Fibroblast of mammary gland (primary cell): ENCODE measurements around the gene ZBTB21.
"Not testable (repeated sequence)": the region's sequence is repeated elsewhere in the genome, so short reads cannot be mapped to it uniquely, and the experiment has no call there.

ENCODE experiments used
- DNase-seq: peaks from one replicate; pipeline ENCODE4 v3.0.0-alpha.2; 2010; ENCODE audit warnings: low read depth
- H3K4me3 ChIP-seq: 2 replicates; pipeline ENCODE4 v1.5.1; 2011; ENCODE audit warnings: low read depth, mild to moderate bottlenecking, low read length, moderate library complexity; ENCODE audit not compliant: control insufficient read depth
- TF ChIP-seq, protein P1 (sequence below): conservative IDR thresholded peaks from 2 replicates; pipeline ENCODE4 v1.5.1; 2011; ENCODE audit warnings: low read depth, low read length, inconsistent platforms; ENCODE audit not compliant: control insufficient read depth, insufficient read depth

The ZBTB21 gene

DNA sequence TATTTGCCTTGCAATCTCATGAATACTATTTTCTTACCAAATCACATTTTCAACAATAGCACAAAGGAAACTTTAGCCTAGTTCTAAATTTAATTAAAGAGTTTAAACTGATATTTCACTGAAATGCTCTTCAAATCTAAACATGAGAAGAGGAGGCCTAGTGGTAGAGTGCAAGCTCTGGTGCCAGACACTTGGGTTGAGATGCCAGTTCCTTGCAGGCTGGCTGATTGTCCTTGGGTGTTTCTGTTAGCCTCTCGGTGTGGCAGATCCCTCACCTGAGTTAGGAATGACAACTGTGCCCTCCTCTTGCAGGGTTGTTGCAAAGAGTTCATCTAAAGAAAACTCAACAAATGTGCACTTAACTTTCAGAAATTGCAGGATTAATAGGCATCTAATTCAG, 12.5 kb downstream of the ZBTB21 start:
- no peak for DNase-seq
- TF ChIP-seq, protein P1, sequence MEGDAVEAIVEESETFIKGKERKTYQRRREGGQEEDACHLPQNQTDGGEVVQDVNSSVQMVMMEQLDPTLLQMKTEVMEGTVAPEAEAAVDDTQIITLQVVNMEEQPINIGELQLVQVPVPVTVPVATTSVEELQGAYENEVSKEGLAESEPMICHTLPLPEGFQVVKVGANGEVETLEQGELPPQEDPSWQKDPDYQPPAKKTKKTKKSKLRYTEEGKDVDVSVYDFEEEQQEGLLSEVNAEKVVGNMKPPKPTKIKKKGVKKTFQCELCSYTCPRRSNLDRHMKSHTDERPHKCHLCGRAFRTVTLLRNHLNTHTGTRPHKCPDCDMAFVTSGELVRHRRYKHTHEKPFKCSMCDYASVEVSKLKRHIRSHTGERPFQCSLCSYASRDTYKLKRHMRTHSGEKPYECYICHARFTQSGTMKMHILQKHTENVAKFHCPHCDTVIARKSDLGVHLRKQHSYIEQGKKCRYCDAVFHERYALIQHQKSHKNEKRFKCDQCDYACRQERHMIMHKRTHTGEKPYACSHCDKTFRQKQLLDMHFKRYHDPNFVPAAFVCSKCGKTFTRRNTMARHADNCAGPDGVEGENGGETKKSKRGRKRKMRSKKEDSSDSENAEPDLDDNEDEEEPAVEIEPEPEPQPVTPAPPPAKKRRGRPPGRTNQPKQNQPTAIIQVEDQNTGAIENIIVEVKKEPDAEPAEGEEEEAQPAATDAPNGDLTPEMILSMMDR: no peak
- H3K4me3 ChIP-seq: no peak overlapping the region

DNA sequence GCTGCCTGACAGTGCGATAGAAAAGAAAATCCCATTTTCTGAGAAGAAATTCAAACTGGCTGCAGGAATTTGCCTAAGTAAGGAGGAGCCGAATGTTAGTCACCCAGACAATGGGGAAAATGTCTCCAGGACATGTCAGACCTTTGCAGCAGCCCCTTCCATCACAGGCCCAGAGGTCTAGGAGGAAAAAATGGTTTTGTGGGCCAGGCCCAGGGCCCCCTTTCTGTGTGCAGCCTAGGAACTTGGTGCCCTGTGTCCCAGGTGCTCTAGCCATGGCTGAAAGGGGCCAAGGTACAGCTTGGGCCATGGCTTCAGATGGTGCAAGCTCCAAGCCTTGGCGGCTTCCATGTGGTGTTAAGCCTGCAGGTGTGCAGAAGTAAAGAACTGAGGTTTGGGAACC, 14.6 kb downstream of the ZBTB21 start:
- TF ChIP-seq, protein P1: no peak
- no peak for DNase-seq
- no peak overlapping the region for H3K4me3 ChIP-seq

DNA sequence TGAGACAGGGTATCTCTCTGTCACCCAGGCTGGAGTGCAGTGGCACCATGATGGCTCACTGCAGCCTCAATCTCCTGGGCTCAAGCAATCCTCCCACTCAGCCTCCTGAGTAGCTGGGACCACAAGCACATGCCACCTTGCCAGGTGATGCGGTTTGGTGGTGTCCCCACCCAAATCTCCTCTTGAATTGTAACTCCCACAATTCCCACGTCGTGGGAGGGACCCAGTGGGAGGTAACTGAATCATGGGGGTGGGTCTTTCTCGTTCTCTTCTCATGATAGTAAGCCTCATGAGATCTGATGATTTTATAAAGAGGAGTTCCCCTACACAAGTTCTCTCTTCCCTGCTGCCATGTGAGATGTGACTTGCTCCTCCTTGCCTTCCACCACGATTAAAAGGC, 15.5 kb downstream of the ZBTB21 start:
- not testable (repeated sequence) for H3K4me3 ChIP-seq, DNase-seq

DNA sequence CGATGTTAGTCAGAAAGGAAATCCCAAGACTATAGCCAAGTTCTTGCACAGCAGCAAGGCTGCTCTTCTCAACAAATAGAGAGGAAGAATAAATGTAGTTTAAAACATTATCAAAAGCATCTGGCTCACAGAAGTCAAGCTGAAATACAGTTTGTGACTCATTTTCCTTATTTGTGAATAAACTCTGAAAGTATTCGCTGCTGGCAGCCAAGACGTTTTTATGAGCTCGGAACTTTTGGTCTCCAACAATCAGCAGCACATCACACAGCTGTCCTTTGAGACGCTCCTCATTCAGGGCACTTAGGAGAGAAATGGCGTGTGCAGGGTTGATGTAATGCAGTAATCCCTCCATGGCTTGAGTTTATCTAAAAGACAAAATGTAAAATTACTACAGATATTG, 16.4 kb downstream of the ZBTB21 start:
- H3K4me3 ChIP-seq: no peak overlapping the region
- DNase-seq: peak; percentile 94
- TF ChIP-seq, protein P1: no peak

DNA sequence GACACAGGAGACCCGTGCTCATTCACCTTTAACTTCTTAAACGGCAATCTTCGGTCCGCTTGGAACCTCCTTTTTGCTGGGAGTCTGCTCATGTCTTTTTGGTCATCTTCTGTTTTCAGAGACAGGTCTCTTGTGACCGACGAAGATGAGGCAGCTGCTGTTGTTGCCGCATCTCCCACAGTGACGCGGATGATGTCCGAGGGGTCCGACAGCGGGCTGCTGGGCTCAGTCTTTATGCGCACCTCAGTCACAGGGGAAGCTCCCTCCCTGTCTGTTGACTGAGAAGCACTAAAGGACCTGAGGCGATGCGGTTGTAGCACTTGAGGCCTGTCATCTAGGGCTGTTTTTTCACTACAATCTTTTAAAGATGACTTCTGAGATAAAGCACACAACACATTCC, 17.6 kb downstream of the ZBTB21 start:
- DNase-seq: no peak
- TF ChIP-seq, protein P1: no peak
- no peak overlapping the region for H3K4me3 ChIP-seq

DNA sequence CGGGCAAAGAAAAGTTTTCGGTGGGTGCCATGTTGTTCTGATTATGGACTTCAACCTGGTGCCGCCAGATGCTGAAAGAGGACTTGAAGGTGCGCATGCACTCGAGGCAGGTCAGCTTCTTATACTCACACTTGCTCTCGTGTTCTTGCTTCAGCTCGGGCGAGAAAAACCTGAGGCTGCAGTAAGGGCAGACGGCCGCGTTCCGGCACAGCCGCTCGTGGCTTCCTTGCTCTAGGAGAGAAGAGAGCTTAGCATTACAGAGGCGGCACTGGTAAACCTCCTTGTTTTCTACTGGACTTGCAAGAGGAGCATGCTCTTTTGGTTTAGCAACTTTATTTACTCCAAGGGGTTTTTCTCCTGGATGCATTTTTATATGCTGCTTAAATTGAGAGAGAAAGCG, 18.5 kb downstream of the ZBTB21 start:
- no peak for DNase-seq
- TF ChIP-seq, protein P1: no peak

DNA sequence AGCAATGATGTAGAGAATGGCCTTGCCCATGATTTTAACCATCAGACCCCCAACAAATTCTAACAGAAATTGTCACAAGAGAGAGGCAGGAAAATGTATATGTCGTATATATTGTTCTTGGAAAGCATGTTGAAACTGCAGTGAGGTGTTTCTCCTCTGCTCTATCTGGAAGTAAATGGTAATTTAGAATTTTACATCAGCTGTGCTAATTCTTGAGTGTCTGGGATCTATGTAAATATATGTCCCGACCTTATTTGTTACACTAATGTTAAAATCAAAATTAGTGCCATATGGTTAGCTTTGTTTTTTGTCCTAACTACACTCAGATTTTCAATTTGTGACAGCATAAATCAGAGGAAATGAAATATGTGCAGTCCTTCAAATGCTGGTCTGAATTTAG, 20.5 kb downstream of the ZBTB21 start:
- no peak for DNase-seq
- TF ChIP-seq, protein P1: no peak

More for the DNA sequence above, 18.5 kb downstream of the ZBTB21 start:
- H3K4me3 ChIP-seq: no peak overlapping the region

More for the DNA sequence above, 20.5 kb downstream of the ZBTB21 start:
- no peak overlapping the region for H3K4me3 ChIP-seq
